Globus pallidus (tissue), 1 donor: ENCODE measurements around the gene SEC22B.
"Not testable (repeated sequence)": the region's sequence is repeated elsewhere in the genome, so short reads cannot be mapped to it uniquely, and the experiment has no call there.

Experiments used
- DNase-seq: peaks from one replicate; pipeline ENCODE4 v3.0.0-alpha.2; 2015; ENCODE audit warnings: low spot score

SEC22B gene

DNA sequence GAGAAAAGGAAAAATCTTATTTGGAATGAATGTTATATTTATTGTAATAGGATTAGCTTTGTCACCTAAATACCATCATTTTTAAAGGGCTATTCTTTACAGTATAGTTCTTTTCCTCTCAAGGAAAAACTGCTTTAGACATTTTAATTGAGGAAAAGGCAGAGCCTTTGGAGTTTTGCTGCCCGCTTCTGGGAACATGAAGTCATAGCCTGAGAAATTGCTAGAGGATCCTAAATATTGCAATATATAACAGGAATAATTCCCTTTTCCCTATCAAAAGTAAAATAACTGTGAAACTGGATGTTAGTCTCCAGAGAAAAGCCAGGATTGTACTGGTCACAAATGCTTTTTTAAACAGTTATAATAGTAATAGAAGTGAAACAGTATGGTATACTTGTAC is 30.5 kb downstream of the SEC22B start:
- DNase-seq, result not testable (repeated sequence)

DNA sequence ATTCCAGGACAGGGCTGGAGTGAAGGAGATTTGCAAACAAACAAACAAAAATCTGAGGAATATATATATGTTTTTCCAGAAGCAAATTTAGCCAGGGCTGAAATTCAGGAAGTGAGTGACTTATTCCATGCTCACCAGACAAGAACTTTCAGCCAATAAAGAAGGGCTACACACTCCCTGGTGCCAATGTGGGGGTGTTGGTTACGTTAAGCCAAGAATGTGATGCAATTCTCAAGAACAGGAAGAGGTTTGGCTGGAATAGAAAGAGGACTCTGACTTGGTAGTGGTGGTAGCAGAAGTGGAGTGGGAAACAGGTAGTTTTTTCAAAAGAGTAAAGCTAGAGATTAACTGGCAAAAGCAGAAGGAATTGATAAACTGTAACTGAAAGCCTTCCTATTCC is 31.7 kb downstream of the SEC22B start:
- not testable (repeated sequence) for DNase-seq

DNA sequence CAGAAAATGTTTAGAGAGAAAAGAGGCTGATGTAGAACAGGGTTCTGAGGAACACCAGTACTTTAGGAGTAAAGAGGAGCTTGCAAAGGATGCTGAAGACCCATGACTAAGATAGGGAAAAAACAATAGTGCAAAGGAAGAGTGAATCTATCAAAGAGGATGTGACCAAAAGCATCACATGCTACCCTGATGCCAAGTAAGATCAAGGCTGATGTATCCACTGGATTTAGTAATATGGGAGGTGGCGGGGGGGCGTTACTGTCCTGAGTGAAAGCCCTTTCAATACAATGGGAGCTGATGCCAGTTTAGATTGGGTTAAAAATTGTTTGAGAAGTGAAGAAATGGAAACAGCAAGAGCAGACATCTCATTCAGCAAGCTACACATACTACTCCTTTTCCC is 32.2 kb downstream of the SEC22B start:
- DNase-seq, result not testable (repeated sequence)

DNA sequence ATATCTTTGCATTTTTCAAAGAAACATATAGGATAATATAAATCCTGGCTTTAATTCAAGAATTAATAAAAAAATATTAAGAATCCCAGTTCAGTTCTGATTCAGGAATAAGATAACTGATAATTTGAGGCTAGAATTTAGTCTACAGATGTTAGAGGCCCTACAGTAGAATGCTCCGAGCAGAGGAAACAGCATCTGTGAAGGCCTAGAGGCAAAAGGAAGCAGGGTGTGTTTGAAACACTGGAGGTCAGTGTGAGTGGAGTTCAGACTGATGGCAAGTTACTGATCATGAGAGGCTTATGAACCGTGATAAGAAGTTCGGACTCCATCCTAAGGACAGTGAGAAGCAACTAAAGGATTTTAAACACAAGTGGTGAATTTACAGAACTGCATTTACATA is 33.0 kb downstream of the SEC22B start:
- DNase-seq, result not testable (repeated sequence)

DNA sequence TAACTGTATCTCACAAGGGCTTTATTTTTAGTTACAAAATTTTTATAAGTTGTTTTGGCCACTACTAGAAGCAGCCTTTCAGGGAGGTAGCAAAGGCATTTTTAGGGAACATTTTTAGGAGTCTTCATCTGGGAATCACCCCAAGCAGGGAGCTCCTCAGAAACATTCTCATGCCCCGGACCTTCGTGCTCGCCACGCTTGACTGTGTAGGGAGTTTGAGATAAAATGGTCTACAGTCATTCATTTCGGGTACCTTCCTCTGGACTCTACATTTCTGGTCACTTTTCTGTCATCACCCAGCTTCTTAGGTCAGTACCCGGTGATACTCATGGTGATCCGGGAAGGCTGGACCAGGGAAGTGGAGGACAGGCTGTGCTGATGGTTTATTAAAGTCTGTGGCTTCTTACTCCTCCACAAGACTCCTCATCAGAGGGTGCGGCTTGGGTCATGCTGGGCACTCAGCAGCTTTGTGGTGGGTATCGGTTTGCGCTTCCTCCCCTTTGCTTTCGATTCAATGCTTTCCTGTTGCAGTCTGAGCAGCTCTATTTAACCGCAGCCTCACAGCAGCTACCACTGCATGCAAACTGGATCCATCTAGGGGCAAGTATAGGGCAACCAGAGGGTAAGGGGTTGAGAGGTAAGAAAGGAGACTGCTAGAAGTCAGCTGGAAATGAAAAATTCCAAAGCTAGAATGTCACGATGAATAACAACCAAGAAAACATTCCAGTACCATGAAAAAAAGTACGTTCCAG is 33.6 kb downstream of the SEC22B start:
- DNase-seq, result peak; percentile 24

DNA sequence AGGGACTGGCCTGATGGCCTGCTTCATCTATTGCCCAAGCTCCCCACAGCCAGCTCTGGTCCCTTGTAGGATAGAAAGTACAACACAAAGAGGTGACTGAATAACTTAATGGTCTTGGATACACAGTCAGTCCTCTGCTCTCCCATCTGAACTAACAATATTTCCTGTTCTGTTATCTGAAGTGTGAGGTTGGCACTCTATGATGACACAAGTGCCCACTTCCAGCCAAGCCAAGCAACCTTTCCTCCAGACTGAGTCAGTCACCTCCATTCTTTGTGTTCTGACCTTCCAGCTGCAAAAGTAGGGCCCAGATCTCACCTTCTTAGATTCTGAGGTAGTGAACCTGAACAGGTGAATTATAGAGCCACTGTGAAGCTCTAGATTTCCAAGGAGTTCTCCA is 34.5 kb downstream of the SEC22B start:
- not testable (repeated sequence) for DNase-seq

DNA sequence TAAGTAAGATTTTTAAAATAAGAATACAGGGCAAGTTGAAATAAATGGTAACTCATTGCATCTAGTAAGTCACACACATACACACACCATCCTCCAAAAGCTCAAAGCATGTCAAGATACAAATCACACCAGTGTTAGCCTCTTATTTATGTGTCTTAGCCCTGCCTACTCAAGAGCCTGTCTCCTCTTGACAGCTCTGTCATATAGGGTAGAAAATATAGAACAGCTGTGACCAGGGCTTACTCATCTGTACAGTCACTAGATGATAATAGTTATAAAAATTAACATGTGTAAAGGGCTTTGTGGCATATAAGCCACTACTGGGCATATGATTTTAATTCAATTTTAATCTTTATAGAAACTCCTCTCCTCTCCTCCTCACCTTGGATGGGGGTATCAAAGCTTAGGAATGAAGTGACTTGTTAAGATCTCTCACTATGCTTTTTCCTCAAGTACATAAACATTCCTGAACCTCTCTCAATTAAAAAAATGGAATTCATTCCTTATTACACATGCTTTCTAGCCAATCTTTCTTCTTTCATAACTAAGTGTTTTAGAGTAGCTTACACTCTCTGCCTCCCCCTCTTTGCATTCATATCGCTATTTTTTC is 35.6 kb downstream of the SEC22B start:
- not testable (repeated sequence) for DNase-seq

DNA sequence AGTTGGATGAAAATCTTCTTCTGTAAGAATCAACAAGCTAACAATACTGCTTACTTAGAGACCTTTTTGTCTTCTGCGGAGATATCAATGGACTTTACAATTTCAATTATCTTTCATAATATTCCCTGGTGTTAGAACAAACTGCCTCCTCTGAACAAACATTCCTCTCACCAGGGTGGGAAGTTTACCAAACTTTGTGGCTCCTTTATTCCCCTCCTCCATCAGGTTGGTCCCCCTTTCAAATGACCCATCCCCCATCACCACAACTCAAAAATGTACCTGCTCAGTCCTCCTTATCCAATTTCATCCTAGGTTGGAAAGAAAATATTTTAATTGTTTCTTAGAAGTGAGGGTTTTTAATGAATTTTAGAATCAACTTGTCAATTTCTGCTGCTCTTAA is 40.2 kb downstream of the SEC22B start:
- not testable (repeated sequence) for DNase-seq

DNA sequence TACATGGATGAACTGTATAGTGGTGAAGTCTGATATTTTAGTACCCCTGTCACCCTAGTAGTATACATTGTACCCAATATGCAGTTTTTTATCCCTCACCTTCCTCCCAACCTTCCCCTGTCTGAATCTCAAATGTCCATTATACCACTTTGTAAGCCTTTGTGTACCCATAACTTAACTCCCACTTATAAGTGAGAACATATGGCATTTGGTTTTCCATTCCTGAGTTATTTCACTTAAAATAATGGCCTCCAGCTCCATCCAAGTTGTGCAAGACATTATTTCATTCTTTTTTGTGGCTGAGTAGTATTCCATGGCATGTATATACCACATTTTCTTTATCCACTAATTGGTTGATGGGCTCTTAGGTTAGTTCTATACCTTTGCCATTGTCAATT is 42.4 kb downstream of the SEC22B start:
- DNase-seq, result not testable (repeated sequence)

DNA sequence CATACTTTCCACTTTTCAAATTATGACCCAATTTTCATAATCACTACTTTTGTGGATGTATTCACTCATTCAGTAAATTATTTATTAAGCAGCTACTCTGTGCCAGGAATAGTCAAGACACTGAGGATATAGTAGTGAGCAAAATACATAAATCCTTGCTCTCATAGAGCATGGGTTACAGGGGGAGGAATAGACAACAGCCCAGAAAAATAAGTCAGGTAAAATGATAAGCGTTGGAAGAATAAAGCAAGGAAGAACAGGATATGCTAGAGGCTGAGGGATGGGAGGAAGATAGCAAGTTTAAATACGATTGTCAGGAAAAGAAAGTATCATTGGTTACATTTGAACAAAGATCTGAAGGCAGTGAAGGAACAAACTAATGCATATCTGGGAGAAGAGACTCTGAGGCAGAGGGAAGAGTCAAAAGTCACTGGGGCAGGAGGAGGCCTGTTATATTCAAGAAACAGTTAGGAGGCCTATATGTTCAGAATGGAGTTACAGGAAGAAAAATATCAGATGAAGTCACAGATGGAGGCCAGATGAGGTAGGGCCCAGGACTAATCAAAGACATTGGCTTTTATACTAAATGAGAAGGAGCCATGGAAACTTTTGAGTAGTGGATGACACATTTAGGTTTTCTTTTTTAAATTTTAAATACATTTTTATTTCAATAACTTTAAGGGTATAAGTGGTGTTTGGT is 42.9 kb downstream of the SEC22B start:
- DNase-seq, result no peak

DNA sequence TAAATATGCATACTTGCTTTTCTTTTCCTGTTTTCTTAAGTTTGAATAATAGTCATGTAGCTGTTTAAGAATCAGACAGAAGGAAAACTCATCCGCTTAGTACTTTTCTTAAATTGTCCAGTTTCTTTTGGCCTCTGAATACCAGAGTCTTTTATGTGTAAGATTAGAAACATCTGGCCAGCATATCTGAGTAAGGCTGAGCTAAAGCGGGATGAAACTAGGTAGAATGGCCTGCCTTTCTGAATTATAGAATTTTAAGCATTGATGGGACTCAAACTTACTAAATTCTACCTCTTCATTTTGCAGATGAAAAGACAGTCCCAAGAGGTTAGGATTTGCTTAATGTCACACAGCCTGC is 43.9 kb downstream of the SEC22B start:
- DNase-seq, result not testable (repeated sequence)

DNA sequence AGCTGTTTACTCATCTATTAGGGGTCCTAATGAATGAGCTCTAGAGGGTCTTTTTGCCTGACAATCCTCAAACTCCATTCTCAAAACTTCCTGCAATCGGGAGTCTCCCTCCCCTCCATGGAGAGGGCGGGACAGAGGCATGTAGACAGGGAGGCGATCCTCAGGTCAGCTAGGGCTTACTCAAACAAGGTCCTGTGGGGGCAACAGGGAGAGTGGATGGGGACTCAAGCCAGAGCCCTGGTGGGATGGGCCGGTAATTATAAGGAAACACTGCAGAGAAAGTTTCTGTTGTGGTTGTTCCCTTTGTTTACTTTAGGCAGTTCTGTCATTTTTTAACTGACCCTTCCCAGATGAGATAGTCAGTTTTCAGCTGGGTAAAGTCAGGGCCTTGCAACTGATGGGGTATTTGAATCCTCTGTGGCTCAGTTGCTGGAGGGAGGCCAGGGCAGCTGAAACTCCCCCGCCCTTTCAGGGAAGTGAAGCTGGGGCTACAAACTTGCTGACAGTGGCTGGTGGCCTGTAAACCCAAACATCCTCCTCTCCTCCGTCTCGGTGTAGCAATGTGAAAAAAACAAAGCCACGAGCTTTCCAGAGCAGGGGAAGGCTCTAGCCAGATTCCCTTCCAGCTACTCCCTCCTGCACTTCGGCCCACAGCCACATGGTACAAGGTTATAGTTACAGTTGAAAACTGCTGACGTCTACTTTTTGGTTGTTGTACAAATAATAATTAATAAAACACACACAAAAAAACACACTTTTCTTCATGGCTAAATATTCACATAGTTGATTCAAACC is 44.5 kb downstream of the SEC22B start:
- DNase-seq, result peak; percentile 25

DNA sequence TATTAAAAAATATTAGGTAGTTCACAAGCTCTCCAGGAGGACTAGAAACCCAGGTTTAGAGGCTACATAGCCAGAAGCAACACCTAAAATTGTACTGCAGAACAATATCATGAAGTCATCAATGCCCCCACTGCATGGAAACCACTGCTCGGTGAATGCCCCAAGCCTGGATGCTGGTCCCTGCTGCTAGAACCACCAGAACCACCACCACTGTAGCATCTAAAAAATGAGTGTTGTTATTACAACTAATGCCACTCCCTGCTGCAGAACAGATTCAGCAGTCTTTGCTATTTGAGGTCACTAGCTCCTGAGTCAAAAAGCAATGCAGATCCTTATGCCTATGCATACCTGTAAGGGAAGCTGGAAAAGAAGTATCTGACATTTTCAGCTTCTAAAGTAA is 48.4 kb downstream of the SEC22B start:
- DNase-seq, result not testable (repeated sequence)

DNA sequence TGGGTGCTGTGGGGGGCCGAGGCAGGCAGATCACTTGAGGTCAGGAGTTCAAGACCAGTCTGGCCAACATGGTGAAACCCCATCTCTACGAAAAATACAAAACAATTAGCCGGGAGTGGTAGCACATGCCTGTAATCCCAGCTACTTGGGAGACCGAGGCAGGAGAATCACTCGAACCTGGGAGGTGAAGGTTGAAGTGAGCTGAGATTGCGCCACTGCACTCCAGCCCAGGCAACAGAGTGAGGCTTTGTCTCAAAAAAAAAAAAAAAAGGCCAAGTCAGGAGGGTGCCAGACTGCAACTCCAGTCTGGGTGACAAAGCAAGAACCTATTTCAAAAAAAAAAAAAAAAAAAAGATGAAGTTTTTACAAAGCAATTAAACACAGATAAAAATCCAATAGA is 50.1 kb downstream of the SEC22B start:
- DNase-seq, result not testable (repeated sequence)

DNA sequence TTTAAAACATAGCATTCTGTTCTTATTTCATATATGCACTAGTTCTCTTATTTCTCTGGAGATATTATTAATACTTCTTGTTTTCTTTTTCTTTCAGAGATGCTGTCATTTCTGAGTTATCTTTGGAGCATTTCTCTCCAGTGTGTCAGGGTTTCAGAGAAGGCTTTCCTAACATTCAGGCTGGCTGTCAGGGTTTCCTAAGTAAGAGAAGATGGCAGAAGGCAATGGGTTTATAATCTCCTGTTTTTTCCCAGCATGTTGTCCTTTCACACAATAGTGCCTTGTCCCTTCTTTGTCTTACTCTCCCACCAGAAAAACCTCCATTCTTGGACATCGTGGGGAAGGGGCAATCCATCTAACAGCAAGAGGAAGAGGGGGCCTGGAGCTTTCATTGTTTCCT is 51.7 kb downstream of the SEC22B start:
- DNase-seq, result not testable (repeated sequence)

DNA sequence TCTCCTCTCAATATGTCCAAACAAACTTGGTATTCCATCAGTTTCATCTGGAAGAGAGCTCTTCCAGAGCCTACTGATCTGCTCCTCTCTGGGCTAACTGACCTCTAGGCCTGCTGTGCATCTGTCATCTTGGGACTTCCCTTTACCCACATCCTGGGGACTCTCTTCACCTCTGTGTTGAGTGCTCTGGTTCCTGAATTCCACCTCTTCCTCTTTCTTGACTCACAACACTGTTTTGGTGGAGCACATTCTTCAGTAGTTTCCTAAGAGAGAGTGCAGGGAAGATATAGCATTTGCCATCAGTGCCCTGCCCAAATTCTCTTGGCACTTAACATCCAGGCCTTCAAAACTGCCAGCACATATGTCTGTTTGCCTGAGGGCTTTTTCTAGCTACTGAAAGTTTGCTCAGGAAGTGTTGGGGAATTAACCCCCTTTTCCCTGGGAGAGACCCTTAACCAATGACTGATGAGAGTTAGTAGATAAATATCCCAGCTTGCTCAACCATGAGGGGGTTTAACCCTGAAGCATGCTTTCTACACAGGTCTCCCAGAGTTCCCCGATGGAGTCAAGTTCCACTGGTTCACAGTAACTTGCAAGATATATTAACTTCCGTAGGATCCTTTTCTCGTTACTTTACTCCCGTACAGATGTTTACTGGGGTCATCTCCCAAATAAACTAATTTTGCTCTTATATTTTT is 52.4 kb downstream of the SEC22B start:
- not testable (repeated sequence) for DNase-seq

DNA sequence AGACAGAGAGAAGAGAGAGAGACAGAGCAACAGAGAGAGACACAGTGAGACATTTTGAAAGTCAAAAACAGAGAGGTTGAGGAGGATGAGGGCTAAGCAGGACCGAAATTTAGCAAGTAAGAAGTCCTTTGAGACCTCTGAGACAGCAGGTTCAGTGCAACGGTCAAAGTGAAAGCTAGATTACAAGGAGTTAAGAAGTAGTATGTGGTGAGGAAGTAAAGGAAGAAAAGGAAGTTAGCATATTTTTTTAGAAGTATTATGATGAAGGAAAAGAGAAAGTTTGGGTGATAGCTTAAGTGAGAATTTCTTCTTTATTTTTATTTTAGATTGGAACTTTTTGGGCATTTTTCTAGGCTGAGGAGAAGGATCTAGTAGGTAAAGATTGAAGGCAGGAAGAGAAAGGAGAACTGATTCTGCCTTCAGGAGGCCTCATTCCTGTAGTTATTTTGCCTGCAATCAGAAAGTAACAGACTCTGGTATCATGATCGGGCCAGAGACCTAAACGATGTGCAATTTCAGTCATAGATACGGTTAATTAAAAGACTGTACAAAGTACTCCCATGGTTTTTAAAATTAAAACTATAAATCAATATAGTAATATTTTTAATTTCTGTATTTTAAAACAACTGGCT is 53.9 kb downstream of the SEC22B start:
- not testable (repeated sequence) for DNase-seq

DNA sequence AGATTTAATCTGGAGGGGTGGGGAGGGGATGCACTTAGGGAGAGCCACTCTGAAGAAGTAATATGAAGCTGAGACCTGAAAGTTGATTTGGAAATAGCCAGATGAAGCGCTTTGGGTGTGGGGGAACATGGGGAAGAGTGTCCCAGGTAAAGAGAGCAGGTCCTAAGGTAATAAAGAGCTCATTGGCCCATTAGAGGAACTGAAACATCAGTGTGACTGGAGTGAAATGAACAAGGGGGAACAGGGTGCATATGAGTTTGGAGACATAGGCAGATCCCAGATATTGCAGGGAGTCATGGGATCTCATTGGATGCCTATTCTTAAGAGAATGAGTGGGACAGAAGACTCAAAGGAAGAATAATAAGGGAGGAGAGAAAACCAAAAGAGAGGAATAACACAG is 54.5 kb downstream of the SEC22B start:
- DNase-seq, result not testable (repeated sequence)

DNA sequence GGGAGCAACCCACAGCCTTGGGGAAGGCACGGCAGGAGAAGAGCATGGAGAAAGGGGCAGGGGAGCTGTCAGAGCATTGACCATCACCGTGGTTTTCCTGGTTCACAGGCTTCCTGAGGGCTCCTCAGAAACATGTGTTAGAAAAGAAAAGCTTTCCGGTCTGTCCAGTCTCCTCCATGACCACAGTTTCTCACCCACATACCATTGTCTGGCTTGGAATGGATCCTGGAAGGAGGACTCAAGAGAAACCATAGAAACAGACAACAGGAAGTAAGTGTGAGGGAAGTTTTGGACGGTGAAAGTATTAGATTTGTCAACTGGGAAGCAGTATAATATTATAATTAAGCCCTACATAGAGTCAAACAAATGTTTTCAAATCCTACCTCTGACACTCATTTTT is 55.8 kb downstream of the SEC22B start:
- DNase-seq, result not testable (repeated sequence)

DNA sequence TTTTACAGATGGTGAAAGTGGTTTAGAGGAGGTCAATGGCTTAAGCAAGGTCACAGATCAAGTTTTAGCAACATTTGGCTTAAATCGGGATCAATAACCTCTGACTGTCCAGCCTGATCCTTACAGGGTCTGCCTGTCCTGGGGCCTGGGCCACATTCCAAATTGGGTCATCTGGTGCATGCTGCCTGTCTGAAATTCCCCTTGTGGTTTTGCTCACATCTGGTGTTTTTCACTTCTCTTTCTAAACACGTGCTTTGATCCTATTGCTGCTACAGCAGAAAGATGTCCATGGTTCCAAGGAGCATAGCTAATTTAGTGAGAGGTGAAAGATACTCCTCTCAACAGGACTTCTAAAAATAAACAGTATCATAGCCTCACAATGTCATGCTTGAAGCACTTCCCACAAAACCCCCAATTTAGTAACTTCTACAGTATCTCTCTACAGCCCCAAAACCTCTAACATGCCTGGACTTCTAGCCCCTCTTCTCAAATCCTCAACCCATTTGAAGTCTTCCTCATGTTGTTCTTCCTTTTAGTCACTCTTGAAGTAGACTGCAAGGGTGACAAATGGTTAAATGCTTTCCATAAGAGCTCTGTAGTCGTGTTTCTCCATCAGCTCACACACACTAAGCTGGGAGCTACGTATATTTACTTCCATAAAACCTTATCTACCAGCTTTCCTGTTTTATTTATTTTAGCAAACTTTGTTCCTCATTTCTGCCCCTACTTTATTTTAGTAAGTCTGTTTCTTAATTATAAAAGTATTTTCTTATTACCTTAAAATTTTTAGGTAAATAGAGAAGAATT is 58.7 kb downstream of the SEC22B start:
- DNase-seq, result peak; percentile 7
